GM06990 (cell line): ENCODE measurements around the gene CDCA7L.

Experiments used
- DNase-seq: peaks from one replicate; pipeline ENCODE4 v3.0.0-alpha.2; 2011; ENCODE audit not compliant: insufficient read length; ENCODE audit errors: extremely low read depth
- H3K27me3 ChIP-seq: replicated peaks from 2 replicates; pipeline ENCODE4 v1.6.0; 2011; ENCODE audit warnings: low read length; ENCODE audit not compliant: control insufficient read depth, insufficient read depth
- H3K36me3 ChIP-seq: 2 replicates; pipeline ENCODE4 v1.5.1; 2011; ENCODE audit warnings: low read length; ENCODE audit not compliant: control insufficient read depth, insufficient read depth
- H3K4me3 ChIP-seq: replicated peaks from 2 replicates; pipeline ENCODE4 v1.5.1; 2011; ENCODE audit warnings: low read depth, mild to moderate bottlenecking, control low read depth, low read length
- CTCF ChIP-seq: IDR thresholded peaks from 2 replicates; pipeline ENCODE4 v1.5.1; 2011; ENCODE audit warnings: low read length, control low read depth, mild to moderate bottlenecking, inconsistent platforms; ENCODE audit not compliant: insufficient read depth, poor library complexity, severe bottlenecking

Gene CDCA7L

DNA sequence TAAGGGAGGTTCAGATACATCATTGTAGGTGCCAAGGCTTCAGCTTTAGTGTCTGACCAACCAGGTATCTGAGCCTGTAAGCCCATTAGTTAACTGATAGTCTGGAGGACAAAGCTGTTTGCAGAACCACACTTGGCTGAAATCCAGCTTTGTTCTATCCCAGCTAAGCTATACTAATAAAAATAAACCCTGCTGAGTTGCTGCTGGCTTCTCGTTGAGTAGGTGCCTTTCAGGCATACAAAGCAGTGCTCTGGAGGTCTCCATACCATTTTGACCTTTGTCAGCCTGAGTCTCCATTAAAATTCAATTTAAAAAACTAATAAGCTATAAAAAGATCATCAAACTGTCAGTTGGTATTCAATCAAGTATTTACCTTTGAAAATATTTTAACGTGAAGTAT is 22.0 kb downstream of the CDCA7L start:
- no peak for DNase-seq
- Histone ChIP-seq H3K36me3 (no peaks in the 10 kb centered on the region), H3K27me3 (no peaks in the 10 kb centered on the region), H3K4me3 (no peak overlapping the region)
- no peak for TF ChIP-seq CTCF

- no peak for DNase-seq
- Histone ChIP-seq H3K4me3 (no peak overlapping the region), H3K36me3 (no peaks in the 10 kb centered on the region), H3K27me3 (no peaks in the 10 kb centered on the region)
- no peak for TF ChIP-seq CTCF
Measured at GRCh38 chr7:21922605-21923004, 23.1 kb downstream of the CDCA7L start.

DNA sequence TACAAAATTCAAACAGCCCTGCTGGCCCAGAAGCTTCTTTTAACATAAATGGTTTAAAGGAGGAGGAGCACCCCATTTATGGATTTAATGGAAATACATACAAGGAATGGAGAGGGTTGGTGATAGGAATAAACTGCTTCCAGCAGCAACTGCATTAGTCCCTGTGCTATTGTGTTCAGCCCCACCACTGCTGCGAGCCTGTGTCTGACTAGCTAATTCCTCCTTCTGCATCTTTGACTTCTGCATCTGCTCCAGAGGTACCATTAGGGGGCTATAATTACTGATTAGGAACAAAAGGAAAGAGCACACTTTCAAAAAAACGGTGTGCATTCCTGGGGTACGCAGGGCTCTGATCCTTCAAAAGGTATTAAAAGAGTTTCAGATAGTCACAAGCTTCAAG is 24.8 kb downstream of the CDCA7L start:
- Histone ChIP-seq H3K36me3 (peaks cover under 1% of the 10 kb centered on the region; the same call in 1 of the 2 replicates), H3K4me3 (no peak overlapping the region), H3K27me3 (no peaks in the 10 kb centered on the region)
- DNase-seq, result no peak
- no peak for TF ChIP-seq CTCF

DNA sequence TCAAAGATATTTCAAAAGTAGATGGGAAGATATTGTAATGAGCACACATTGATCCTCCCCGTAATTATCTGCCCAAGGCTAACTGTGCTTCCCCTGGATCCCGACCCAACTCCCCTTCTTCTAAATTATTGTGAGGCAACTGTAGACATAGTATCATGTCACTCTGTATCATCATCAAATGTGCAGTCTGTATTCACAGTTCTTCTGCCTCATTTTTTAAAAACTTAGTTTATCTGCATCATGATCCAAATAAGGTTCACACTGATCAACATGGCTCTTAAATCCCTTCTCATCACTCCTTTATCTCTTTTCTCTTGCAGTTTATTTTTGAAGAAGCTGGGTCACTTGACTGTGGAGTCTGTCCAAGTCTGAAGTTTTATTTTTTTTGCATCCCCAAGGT is 27.5 kb downstream of the CDCA7L start:
- DNase-seq, result no peak
- no peak for TF ChIP-seq CTCF
- H3K36me3 ChIP-seq, result peaks cover 1% of the 10 kb centered on the region

DNA sequence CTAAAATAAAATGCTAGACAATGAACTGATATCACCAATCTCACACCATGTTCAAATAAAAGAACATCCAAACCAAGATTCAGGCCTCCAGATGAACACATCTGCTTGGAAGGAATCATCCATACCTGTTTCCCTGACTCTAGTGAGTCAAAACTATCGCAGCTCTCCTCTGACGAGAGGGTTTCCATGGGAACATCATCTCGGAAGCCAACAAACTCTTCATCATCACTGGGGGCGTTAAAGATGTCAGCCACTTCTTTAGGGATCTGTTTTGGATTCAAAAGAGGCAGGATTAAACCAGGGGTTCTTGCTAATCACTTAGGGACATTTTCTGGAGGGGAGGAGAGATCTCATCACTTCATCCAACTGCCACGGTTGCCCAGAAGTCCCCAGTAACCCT is 29.1 kb downstream of the CDCA7L start:
- TF ChIP-seq CTCF, result no peak
- Histone ChIP-seq H3K36me3 (peaks cover 1% of the 10 kb centered on the region), H3K4me3 (no peak overlapping the region), H3K27me3 (no peaks in the 10 kb centered on the region)
- no peak for DNase-seq

More for the DNA sequence above, 27.5 kb downstream of the CDCA7L start:
- H3K27me3 ChIP-seq, result no peaks in the 10 kb centered on the region
- no peak overlapping the region for H3K4me3 ChIP-seq

DNA sequence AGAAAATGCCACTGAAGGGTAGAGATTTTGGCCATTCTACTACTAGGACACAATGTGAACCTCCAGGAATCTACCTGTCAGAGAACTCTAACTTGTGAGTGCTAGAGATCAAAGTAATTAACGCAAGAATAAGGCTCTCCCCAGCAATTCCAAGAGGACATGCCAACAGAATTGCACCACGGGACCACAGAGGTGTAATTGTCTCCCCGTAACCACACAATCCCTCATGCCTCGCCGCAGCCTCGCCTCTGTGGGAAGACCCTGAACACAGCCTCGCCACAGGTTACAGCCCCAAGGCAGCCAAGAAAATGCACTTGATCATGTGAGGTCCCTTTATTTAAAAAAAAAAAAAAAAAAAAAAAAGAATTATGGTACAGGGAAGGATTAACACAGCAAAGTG is 29.5 kb downstream of the CDCA7L start:
- DNase-seq, result no peak
- H3K4me3 ChIP-seq, result no peak overlapping the region
- no peaks in the 10 kb centered on the region for H3K27me3 ChIP-seq
- TF ChIP-seq CTCF, result no peak
- H3K36me3 ChIP-seq, result peaks cover 1% of the 10 kb centered on the region
